IPS-11a (cell line): ENCODE data around the gene PER2.
"Not testable (repeated sequence)": the region's sequence is repeated elsewhere in the genome, so short reads cannot be mapped to it uniquely, and the experiment has no call there.

ENCODE experiments used
- H3K4me3 ChIP-seq: one replicate; pipeline ENCODE4 v1.5.1; 2013; ENCODE audit warnings: low read depth, low read length, control low read depth

PER2 gene, protein sequence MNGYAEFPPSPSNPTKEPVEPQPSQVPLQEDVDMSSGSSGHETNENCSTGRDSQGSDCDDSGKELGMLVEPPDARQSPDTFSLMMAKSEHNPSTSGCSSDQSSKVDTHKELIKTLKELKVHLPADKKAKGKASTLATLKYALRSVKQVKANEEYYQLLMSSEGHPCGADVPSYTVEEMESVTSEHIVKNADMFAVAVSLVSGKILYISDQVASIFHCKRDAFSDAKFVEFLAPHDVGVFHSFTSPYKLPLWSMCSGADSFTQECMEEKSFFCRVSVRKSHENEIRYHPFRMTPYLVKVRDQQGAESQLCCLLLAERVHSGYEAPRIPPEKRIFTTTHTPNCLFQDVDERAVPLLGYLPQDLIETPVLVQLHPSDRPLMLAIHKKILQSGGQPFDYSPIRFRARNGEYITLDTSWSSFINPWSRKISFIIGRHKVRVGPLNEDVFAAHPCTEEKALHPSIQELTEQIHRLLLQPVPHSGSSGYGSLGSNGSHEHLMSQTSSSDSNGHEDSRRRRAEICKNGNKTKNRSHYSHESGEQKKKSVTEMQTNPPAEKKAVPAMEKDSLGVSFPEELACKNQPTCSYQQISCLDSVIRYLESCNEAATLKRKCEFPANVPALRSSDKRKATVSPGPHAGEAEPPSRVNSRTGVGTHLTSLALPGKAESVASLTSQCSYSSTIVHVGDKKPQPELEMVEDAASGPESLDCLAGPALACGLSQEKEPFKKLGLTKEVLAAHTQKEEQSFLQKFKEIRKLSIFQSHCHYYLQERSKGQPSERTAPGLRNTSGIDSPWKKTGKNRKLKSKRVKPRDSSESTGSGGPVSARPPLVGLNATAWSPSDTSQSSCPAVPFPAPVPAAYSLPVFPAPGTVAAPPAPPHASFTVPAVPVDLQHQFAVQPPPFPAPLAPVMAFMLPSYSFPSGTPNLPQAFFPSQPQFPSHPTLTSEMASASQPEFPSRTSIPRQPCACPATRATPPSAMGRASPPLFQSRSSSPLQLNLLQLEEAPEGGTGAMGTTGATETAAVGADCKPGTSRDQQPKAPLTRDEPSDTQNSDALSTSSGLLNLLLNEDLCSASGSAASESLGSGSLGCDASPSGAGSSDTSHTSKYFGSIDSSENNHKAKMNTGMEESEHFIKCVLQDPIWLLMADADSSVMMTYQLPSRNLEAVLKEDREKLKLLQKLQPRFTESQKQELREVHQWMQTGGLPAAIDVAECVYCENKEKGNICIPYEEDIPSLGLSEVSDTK (N-terminal part only)

DNA sequence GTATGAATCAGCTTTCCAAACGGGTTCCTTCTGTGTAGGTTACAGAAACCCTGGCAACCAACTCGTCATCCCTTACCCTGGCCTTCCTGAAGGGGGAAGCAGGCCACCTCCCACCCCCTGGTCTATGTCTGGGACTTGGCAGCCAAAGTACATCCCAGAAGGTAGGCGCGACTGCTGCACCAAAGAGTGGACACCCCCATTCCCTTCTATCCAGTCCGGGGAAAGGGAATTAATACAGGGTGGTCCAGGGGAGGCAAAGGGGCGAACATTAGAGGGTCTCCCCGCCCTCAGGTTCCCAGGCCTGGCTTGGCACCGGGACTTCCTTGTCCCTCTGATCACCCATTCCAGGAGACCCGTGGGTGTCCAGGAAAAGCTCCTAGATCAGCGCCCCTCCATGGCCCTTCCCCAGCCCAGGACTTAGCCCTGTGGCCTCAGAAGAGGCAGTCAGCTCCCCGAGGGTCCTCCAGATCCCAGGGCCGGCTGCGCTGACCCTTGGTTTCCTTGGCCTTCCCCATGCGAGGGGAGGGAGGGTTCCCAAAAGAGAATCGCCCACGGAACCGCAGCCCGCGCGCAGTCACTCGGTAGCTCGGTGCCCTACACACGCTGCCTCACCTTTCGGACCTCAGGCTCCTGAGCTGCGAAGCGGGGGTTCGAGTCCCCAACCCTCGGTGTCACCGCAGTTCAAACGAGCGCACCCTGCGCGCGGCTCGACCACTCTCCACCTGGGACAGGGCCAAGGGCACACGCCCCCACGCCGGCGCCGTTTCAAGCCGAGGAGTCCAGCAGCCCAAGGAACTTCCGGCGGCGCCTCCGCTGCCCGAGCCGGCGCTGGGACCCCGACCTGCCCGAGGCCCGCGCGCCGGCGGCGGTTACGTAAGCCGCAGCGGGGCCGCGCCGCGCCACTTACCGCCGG, at the start of gene PER2:
Gene PER2 (minus strand): TSS at position 874 of the 913 bp plus-strand sequence. CDS start 10,674 bp downstream, outside the sequence.
- H3K4me3 ChIP-seq: peak within 1 kb of the TSS; percentile 79

DNA sequence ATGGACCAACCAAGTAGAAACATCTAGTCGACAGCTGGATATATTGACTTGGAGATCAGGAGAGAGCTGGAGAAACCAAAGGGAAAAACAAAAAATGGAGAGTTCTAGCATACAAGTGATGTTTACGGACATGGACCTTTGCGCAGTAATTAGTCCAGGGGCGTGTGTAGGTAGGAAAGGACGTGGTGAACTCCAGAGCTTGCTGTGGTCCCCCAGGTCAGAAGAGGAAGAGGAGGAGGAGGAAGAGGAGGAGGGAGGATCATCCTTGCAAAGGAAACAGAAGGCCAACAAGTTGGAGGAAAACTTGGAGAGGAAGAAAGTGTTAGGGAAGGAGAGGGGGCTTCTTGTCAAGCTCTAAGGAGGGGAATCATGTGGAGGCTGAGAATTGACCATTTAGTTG, 49.4 kb upstream of the PER2 start:
- no peak overlapping the region for H3K4me3 ChIP-seq

DNA sequence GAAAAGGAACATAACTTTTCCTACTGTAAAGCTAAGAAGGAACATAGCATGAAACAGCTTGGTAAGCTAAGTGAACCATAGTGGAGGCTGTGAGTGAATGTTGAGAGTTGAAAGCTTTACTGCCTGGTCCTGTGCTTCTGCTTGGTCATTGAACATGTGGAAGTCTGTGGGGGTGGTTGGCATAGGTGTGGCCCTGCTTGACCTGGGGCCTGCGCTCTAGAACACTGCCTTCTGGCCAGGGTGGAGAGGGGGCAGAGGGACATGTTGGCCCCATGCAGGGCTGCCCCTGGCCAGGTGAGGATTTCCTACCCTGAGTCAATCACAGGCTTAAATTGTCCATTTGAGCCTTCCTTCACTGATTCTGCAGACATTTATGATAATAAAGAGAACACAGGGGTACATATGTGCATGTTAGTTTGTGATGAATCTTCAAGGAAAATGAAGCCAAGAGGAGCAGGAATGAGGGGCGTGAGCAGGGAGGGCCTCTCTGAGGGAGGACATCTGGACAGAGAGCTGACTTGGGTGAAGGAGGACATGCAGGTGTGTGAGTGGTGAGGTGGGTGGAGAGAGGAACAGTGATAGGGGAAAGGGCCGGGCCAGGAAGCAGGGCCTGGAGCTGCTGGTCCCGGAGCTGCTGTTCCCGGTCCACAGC, 48.5 kb upstream of the PER2 start:
- no peak overlapping the region for H3K4me3 ChIP-seq

DNA sequence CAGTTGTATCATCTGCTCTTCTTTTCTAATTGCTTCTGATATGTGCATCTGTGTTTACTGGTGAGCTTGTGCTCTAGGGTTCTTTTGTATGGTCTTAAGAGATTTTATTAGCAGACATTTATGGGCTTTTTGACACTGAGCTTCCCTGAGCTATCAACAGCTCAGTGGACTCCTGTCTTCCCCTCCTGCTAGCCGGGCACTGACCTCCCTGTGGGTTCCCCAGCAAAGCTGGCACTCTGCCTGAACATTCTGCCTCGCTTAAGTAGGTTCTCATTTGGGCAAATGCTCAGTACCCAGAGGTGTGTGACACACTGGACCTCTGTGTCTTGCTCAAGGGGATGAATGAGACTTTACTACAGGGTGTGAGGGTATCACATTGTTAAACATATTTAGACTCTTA, 47.7 kb upstream of the PER2 start:
- no peak overlapping the region for H3K4me3 ChIP-seq

DNA sequence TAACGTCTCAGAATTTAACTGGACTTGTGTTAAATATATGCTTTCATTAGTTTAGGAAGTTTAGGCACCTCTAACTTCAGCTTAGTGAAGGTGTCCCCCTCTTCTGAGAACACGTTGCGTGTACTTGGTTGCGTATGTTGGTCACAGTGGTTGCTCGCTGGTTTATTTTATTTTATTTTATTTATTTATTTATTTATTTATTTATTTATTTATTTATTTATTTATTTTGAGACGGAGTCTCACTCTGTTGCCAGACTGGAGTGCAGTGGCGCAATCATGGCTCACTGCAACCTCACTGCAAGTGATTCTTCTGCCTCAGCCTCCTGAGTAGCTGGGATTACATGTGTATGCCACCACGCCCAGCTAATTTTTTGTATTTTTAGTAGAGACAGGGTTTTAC, 47.2 kb upstream of the PER2 start:
- H3K4me3 ChIP-seq: not testable (repeated sequence)

DNA sequence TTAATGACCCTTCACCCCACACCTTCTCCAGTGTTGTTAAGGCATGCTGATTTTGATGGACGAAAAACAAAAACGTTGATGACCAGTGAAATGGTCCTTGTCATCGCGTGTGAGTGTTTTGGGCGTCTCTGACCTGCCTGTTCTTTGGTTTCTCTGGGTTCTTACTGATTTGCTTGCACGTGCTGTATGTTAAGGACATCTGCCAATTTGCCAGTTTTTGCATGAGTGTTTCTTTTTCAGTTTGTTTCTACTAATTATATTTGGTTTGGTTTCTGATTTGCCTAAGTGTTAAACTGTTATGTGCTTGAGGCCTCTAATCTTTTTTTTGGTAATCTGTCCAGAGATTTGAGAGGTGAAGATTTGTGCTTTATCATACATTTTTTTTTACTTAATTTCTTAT, 46.5 kb upstream of the PER2 start:
- H3K4me3 ChIP-seq: no peak overlapping the region

DNA sequence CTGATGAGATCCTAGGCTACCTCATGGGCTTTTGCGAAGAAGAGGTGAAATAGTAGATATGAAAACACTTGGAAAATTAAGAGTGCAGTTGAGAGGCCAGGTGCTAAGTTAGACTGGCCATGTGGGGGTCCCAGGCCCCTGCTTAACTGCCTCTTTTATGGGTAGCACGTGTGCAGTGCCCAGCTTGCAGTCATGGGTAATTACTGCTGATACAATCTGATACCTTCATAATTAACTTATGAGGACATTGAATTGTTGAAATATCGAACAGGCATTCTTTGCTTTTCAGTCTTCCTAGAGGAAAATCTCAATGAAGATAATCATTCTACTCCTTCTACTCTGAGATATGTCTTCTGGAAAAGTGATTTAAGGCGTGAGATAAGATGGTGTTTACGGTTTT, 43.5 kb upstream of the PER2 start:
- H3K4me3 ChIP-seq: no peak overlapping the region

DNA sequence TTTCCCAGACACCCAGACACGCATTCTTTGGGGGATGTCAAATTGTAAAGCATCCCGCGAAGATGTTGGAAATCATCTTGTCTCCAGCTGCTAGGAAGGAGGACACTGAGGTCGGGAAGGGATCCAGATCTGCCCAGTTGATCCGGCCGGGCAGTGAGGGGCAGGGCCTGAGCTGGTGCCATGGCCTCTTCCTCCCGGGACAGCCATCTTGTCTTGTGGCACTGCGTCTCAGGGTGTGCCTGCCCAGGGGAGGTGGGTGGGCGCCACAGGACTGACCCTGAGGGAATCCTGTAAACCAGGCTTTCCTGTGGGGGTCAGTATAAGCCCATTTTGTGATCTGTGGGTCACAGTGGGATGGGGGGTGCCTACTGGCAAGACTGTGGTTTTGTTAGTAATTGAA, 42.0 kb upstream of the PER2 start:
- H3K4me3 ChIP-seq: no peak overlapping the region

DNA sequence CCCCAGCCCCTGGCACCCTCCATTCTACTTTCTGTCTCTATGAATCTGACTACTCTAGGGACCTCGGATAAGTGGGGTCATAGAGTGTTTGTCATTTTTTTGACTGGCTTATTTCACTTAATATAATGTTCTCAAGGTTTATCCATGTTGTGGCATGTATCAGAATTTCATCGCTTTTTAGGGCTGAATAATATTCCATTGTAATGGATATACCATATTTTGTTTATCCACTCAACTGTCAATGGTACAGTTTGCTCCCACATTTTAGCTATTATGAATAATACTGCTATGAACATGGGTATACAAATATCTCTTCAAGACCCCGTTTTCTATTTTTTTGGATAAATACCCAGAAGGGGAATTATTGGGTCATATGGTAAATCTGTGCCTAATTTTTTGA, 39.3 kb upstream of the PER2 start:
- H3K4me3 ChIP-seq: no peak overlapping the region

DNA sequence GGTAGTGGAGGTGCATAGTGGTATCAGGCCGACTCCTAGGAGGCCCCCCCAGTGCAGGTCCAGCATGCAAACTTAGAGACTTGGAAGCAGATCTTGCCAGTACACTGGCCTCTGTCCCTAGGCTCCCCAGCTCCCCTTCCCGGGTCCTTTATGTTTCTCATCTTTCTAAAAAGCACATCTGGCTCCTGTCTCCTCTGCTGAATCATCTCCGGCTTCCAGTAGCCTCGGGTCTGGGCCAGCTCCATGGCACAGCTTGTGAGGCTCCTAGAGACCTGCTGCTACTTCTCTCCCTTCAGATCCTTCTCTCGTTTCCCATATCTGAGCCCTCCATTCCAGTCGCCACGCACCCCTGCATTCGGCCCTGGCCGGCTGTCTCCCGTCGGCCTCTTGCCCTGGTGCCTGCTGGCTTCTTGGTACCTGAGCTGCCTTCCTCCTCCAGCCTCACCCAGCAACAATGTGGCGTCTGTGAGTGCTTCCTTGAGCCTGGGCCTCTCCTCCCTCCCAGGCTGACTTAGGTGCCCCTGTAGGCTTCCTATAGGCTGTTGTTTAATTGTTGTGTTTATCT, 38.5 kb upstream of the PER2 start:
- H3K4me3 ChIP-seq: no peak overlapping the region

DNA sequence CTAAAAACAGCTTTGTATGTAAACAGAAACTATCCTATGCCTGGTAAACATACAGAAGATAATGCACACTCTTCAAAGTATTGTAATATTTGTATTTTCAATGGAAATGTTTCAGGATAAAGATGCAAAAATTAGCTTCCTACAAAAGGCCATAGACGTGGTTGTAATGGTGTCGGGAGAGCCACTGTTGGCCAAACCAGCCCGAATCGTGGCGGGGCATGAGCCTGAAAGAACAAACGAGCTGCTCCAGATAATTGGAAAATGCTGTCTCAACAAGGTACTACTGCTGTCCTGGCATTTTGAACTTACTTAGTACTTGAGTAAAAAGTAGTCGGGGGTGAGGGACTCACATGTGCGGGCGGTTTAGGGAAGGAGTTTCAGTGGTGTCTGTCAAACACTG, 37.3 kb upstream of the PER2 start:
- H3K4me3 ChIP-seq: no peak overlapping the region

DNA sequence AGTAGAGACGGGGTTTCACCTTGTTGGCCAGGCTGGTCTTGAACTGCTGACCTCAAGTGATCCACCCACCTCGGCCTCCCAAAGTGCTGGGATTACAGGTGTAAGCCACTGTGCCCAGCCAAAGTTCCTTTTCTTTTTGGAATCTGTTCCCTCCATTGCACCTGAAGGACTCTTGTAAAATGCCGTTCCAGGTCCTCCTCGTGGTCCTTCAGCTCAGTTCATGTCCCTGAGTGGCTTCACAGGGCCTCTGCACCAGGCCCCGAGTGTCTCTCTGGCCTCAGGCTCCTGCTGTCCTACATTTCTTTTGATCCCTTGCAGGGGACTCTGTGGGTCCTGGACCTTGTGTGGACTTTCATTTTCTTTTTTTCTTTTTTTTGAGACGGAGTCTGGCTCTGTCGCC, 35.8 kb upstream of the PER2 start:
- H3K4me3 ChIP-seq: not testable (repeated sequence)

DNA sequence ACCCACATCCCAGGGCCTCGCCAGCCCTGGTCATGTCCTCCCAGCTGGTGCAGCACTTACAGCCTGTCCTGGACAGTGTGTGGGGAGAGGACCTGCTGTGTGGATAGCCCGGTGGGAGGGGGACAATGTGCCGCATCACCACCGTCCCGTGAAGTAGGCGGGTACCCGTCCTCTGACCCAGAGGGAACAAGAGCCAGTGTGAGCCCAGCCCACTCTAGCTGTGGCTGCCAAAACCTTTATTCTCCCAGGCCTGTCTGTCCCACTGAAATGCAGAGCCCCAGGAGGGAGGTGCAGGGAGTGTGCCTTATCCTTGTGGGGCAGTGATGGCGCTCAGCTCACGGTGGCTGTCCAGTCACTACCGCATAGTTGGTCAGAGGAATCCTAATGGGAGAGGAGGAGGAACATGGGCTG, 33.6 kb upstream of the PER2 start:
- no peak overlapping the region for H3K4me3 ChIP-seq

DNA sequence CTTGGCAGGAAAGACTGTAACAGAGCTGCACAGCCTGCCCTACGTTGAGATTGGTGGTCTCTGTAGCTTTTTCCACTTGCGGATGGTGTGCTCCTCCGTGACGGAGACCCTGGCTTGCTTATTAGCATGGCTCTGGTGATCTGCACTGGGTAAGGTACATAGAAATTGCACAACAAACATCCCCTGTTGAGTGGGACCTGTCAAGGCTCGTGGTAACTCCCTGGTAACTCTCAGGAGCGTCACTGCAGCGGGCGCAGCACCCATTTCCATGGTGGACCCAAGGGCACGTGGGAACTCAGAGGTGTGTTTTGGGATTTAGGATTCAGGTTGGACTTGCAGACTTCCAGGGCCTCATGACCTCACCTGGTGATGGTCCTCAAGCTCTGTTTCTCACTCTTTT, 33.1 kb upstream of the PER2 start:
- H3K4me3 ChIP-seq: peak overlapping the region; percentile 69

DNA sequence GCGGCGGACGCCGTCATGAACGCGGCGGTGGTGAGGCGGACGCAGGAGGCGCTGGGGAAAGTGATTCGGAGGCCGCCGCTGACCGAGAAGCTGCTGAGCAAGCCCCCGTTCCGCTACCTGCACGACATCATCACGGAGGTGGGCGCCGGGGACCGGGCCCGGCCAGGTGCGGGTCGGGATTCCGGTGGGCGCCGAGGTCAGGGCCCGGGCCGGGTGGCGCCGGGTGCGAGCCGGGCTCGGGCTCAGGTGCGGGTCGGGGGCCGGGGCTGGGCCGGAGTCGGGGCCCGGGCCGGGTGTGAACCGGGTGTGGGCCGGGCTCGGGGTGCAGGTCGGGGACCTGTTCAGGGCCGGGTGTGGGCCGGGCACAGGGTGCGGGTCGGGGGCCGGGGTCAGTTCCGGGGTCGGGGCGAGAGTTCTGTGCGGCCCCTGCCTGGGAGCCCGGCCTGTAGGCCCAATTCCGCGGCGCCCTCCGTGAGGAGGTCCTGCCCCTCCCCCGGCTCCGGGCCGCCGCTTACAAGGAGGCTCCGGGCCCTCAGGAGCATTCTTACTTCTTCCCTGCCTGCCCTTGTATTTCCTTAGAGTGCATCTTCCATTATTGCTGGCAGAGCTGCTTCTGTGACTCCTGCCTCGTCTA, 32.4 kb upstream of the PER2 start:
- peak overlapping the region; percentile 69 for H3K4me3 ChIP-seq

DNA sequence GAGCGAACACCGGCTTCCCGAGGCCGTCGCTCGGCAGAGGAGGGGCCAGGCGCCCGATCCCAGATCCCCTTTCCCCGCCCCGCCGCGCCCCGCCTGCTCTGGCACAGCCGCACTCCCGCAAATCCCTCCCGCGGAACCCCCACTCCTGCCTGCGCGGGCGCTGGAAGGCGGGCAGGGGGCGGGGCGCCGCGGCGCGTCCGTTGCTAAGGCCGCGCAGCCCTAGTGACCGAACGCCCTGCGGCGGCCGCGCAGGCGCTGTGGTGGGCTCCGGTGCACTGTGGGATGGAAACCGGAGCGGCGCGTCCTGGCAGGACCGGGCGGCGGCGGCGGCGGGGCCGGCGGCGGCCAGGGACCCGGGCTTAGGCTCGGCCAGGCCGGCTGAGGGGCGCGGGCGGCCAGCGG, 31.8 kb upstream of the PER2 start, which contains the start of gene TRAF3IP1:
Gene TRAF3IP1 (plus strand): TSS at position 273 of the 402 bp plus-strand sequence. CDS start 145 bp downstream, outside the sequence.
- peak within 1 kb of the TSS; percentile 69 for H3K4me3 ChIP-seq

DNA sequence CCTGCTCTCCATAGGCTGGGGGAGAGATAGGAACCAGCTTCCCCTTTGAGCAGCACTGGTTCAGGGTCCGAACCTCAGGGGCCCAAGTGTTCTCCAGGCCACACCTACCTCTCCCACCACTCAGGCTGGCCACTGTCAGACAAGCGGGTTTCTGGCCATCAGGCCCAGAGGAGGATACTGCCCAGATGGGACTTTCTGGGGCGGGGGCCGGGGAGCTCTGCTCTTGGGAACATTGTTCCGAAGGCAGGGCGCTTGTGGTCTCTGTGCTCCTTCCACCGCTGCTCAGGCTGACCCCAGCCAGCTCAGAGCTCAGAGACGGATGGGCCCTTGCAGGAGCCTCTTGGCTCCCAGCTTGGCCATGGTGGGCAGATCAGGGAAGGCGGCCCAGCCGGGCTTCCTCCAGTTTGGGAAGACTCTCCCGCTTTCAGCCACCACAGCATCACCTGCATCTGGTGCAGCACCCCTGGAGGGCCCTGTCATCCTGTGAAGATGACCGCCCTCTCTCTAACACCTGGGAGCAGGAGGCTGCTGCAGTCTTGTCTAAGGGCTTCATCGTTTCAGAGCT, 26.7 kb upstream of the PER2 start:
- H3K4me3 ChIP-seq: no peak overlapping the region

DNA sequence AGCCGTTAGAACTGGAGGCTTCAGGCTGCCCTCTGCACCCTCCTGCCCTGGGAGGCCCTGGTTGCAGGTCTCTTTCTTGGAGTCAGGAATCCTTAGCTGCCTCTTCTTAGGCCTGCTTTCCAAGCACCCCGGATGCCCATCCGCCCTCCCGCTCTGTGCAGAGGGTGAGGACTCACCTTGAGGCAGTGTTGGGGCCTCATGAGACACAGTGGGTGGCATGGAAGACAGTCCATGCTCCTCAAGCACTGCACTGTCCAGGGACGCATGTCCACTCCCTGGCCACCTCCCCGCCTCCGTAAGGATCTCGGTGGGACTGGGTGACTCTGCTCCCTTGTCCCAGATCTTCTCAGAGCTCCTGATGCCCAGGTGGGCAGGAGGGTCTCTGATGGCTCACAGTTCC, 26.2 kb upstream of the PER2 start:
- H3K4me3 ChIP-seq: no peak overlapping the region

DNA sequence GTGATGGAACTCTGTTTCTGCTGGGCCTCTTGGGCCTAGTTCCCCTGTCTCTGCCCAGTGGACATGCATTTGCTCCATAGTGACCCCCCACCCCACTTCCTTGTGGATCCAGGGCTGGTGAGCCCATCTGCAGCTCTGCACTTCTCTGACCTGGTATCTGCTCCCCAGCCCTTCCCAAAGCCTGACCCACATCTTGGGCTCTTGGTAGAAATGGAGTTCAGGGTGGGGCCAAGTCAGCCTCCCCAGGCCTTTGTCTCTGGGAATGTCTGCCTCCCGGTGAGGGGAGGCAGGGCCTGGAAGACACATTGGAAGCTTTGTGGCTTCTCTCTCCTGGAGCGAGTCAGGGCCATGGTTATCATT, 25.6 kb upstream of the PER2 start:
- H3K4me3 ChIP-seq: no peak overlapping the region
